Skeletal muscle cell (primary cell): ENCODE data around the gene TAS1R1.

Experiments
- DNase-seq: peaks from one replicate; pipeline ENCODE4 v3.0.0-alpha.2; 2010; ENCODE audit warnings: low read depth
- H3K4me3 ChIP-seq: 2 replicates; pipeline ENCODE4 v1.5.1; 2011; ENCODE audit warnings: low read depth, mild to moderate bottlenecking, control low read depth, low read length, moderate library complexity

Gene TAS1R1

DNA sequence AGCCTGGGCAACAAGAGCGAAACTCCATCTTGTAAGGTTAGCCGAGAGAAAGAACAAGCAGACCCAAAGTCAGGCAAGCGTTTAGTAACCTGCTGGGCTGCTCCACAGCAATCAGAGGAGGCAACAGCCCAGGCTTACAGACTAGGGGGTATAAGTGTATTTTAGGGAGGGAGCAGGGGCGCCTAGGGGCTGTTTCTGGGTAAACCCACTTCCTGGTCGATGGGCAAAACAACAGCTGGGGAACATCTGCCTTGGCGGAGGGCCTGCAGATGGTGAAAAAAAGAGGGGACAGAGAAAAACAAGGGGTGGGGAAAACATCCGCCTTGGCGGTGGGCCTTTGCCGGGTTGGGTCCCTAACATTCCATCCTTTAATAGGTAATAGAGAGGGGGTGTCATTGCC is 5.2 kb downstream of the TAS1R1 start:
- no peak for DNase-seq
- H3K4me3 ChIP-seq: no peak overlapping the region

DNA sequence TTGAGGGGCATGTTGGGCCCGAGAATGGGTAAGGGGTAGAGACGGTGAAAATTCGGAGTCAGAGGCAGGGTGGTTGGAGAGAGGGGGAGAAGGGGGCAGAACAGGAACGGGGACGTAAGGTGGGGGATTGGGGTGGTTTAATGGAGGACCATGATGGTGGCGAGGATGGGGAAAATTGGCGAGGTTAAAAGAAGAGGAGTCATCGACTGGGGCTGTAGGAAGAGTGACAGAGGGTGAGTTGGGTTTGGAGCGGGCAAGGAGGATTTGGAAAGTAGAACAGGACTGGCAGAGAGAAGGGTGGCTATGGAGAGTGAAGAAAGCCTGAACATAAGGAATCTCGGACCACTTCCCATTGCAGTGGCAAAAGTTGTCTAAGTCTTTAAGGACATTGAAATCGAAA is 13.9 kb downstream of the TAS1R1 start:
- H3K4me3 ChIP-seq: no peak overlapping the region
- no peak for DNase-seq

DNA sequence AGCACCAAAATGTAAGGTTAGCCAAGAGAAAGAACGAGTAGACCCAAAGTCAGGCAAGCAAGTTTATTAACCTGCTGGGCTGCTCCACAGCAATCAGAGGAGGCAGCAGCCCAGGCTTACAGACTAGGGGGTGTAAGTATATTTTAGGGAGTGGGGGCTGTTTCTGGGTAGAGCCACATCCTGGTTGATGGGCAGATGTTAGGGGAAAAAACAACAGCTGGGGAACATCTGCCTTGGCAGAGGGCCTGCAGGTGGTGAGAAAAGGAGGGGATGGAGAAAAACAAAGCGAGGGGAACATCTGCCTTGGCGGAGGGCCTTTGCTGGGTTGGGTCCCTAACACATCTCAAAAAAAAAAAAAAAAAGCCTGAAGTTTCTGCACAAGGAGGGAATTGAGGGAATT is 15.0 kb downstream of the TAS1R1 start:
- DNase-seq: no peak
- H3K4me3 ChIP-seq: no peak overlapping the region

DNA sequence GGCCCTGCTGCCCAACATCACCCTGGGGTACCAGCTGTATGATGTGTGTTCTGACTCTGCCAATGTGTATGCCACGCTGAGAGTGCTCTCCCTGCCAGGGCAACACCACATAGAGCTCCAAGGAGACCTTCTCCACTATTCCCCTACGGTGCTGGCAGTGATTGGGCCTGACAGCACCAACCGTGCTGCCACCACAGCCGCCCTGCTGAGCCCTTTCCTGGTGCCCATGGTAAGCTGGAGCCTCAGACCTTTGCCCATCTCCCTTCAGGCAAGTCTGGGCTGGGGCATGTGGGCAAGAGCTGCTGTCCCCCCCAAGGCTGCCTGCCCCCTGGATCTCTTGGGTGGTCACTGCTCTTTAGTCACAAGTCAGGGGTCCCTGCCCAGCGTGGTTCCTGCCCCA is 15.9 kb downstream of the TAS1R1 start:
- no peak overlapping the region for H3K4me3 ChIP-seq
- DNase-seq: no peak

DNA sequence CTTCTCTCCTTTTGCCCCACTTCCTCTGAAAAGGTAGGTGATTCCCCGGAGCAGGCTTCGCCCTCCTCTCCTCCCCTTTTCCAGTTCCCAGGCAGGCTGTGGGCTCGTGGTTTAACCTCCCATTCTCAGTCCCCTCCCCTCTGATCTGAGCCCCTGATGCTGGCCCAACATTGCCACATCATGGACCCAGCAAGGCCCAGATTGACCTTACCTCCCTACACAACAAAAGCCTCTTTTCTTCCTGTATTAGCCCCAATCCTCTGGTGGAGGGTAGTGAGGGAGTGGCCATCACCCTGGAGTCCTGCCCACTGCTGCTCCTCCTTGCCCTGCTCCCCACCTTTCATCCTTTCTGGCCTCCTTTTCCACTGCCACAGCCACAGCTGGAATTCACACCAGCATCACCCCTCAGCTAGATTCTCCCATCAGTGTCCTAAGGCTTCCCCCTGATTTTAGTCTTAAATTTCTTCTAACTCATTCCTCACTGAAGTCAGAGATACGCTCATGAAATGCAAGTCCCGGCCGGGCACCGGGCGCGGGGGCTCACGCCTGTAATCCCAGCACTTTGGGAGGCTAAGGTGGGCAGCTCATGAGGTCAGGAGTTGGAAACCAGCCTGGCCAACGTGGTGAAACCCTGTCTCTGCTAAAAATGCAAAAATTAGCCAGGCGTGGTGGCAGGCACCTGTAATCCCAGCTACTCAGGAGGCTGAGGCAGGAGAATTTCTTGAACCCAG is 17.7 kb downstream of the TAS1R1 start:
- H3K4me3 ChIP-seq: no peak overlapping the region
- no peak for DNase-seq

DNA sequence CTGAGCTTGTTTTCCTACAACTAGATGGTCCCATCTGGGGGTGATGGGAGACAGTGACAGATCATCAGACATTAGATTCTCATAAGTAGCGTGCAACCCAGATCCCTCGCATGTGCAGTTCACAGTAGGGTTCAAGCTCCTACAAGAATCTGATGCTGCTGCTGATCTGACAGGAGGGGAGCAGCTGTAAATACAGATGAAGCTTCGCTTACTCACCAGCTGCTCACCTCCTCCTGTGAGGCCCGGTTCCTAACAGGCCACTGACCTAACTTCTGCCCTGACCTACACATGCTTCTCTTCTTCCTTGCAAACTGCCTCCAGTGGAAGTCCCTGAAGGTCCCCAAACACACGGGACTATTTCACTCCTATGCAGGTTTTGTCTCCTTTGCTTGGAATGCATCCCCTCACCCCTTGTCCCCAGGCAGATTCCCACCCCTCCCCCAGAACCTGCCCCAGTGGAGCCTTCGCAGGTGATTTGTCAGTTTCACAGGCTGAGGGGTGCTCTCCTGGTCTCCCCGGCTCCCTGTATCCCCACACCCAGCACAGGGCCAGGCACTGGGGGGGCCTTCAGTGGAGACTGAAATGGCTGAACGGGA is 19.0 kb downstream of the TAS1R1 start:
- no peak overlapping the region for H3K4me3 ChIP-seq

DNA sequence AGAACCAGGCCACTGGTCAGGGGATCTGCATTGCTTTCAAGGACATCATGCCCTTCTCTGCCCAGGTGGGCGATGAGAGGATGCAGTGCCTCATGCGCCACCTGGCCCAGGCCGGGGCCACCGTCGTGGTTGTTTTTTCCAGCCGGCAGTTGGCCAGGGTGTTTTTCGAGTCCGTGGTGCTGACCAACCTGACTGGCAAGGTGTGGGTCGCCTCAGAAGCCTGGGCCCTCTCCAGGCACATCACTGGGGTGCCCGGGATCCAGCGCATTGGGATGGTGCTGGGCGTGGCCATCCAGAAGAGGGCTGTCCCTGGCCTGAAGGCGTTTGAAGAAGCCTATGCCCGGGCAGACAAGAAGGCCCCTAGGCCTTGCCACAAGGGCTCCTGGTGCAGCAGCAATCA is 19.7 kb downstream of the TAS1R1 start:
- DNase-seq: no peak
- H3K4me3 ChIP-seq: no peak overlapping the region

More for the DNA sequence above, 19.0 kb downstream of the TAS1R1 start:
- no peak for DNase-seq

DNA sequence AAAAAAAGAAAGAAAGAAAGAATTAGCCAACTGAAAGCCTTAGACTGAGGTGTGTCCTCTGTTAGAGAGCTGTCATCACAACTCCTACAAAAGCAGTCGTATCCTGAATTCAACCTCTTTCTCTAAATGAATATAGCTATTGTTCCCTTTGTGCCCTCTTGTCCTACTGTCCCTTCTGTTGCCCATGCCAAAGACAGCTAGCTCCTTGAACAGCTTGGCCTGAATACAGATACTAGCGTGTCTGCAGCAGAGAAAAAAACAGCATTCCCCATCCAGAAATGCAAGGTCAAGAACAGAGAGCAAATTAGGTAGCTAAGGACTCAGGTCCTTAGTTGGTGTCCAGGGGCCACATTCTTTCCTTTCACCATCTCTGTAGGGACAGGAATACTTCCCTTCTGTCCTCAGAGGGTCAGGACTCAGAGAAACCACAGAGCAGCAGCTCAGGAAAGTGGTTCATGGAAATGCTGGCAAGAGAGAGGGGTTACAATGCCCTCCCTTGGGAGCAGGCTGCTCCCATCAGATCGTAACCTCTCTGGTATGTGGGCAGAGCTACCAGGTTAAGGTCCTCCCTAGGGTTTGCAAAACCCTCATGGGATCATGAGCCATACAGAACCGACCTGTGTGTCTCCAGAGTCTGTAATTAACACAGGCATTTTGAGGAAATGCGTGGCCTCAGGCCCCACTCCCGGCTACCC is 22.9 kb downstream of the TAS1R1 start:
- no peak overlapping the region for H3K4me3 ChIP-seq
- DNase-seq: no peak

DNA sequence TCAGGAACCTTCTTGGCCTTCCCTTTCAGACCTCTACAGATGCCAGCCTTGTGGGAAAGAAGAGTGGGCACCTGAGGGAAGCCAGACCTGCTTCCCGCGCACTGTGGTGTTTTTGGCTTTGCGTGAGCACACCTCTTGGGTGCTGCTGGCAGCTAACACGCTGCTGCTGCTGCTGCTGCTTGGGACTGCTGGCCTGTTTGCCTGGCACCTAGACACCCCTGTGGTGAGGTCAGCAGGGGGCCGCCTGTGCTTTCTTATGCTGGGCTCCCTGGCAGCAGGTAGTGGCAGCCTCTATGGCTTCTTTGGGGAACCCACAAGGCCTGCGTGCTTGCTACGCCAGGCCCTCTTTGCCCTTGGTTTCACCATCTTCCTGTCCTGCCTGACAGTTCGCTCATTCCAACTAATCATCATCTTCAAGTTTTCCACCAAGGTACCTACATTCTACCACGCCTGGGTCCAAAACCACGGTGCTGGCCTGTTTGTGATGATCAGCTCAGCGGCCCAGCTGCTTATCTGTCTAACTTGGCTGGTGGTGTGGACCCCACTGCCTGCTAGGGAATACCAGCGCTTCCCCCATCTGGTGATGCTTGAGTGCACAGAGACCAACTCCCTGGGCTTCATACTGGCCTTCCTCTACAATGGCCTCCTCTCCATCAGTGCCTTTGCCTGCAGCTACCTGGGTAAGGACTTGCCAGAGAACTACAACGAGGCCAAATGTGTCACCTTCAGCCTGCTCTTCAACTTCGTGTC is 23.7 kb downstream of the TAS1R1 start:
- no peak overlapping the region for H3K4me3 ChIP-seq

DNA sequence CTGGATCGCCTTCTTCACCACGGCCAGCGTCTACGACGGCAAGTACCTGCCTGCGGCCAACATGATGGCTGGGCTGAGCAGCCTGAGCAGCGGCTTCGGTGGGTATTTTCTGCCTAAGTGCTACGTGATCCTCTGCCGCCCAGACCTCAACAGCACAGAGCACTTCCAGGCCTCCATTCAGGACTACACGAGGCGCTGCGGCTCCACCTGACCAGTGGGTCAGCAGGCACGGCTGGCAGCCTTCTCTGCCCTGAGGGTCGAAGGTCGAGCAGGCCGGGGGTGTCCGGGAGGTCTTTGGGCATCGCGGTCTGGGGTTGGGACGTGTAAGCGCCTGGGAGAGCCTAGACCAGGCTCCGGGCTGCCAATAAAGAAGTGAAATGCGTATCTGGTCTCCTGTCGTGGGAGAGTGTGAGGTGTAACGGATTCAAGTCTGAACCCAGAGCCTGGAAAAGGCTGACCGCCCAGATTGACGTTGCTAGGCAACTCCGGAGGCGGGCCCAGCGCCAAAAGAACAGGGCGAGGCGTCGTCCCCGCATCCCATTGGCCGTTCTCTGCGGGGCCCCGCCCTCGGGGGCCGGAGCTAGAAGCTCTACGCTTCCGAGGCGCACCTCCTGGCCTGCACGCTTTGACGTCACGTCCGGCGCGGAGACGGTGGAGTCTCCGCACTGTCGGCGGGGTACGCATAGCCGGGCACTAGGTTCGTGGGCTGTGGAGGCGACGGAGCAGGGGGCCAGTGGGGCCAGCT is 24.4 kb downstream of the TAS1R1 start, which contains the start of gene ZBTB48:
Gene ZBTB48 (plus strand): TSS at position 621 of the 745 bp plus-strand sequence. CDS start 616 bp downstream, outside the sequence.
- DNase-seq: peak; percentile 84
- peak within 1 kb of the TSS; percentile 72 for H3K4me3 ChIP-seq

More for the DNA sequence above, 23.7 kb downstream of the TAS1R1 start:
- DNase-seq: no peak

DNA sequence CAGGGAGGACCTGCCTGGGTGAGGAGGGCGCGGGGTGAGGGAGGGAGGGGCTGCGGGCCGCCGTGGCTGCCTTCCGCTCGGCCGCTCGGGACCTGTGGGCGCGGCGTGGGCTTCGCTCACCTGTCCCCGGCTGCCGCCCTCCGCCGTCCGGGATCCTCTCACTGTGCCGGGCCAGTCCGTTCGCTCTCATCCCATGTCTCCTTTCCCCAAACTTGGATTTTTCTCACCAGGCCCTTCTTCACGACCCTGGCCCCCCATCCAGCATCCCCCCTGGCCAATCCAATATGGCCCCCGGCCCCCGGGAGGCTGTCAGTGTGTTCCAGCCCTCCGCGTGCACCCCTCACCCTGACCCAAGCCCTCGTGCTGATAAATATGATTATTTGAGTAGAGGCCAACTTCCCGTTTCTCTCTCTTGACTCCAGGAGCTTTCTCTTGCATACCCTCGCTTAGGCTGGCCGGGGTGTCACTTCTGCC is 25.0 kb downstream of the TAS1R1 start:
- H3K4me3 ChIP-seq: peak overlapping the region; percentile 72
- DNase-seq: no peak

DNA sequence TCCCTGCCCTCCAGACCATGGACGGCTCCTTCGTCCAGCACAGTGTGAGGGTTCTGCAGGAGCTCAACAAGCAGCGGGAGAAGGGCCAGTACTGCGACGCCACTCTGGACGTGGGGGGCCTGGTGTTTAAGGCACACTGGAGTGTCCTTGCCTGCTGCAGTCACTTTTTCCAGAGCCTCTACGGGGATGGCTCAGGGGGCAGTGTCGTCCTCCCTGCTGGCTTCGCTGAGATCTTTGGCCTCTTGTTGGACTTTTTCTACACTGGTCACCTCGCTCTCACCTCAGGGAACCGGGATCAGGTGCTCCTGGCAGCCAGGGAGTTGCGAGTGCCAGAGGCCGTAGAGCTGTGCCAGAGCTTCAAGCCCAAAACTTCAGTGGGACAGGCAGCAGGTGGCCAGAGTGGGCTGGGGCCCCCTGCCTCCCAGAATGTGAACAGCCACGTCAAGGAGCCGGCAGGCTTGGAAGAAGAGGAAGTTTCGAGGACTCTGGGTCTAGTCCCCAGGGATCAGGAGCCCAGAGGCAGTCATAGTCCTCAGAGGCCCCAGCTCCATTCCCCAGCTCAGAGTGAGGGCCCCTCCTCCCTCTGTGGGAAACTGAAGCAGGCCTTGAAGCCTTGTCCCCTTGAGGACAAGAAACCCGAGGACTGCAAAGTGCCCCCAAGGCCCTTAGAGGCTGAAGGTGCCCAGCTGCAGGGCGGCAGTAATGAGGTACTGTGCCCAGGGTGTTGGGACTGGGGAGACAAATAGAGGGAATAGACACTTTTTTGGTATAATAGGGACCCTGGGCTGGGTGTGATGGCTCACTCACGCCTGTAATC is 25.7 kb downstream of the TAS1R1 start:
- peak overlapping the region; percentile 72 for H3K4me3 ChIP-seq
- DNase-seq: no peak

DNA sequence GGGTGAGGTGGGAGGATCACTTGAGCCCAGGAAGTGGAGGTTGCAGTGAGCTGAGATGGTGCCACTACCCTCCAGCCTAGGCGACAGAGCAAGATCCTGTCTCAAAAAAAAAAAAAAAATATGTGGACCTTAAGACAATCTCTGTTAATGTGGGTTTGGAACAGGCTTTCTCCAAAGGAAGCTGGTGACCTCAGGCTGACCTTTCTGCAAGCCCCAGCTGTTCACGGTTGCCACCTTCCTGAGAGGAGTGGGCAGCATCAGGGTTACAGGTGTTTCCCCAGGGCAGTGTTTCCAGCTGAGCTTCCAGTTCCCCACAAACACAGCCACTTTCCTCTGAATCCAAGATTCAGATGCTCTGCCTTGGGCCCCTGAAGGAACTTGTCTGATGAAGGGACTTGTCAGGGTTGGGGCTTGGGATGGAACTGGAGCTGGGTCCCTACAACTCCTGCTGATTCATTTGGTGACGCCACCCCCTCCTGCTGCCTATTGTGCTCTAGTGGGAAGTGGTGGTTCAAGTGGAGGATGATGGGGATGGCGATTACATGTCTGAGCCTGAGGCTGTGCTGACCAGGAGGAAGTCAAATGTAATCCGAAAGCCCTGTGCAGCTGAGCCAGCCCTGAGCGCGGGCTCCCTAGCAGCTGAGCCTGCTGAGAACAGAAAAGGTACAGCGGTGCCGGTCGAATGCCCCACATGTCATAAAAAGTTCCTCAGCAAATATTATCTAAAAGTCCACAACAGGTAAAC is 26.6 kb downstream of the TAS1R1 start:
- no peak overlapping the region for H3K4me3 ChIP-seq
- DNase-seq: no peak

DNA sequence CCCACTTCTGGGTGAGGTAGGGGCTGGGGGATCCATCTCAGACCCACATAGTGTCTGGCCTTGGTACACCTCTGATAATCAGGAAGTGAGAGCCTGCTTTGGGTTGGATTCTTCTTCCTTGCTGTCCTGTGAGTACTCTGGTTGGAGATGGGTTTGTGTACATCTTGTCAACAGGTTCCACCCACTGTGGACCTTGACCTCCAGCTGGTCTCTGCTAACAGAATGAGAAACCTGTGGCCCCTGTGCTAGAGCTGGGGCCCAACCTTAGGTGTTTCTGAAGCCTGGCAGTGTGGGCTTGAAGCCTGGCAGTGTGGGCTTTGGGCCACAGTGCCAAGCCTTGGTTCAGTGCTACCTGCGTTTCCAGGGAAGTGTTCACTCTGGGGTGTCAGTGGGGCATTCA is 27.3 kb downstream of the TAS1R1 start:
- DNase-seq: no peak
- H3K4me3 ChIP-seq: no peak overlapping the region

DNA sequence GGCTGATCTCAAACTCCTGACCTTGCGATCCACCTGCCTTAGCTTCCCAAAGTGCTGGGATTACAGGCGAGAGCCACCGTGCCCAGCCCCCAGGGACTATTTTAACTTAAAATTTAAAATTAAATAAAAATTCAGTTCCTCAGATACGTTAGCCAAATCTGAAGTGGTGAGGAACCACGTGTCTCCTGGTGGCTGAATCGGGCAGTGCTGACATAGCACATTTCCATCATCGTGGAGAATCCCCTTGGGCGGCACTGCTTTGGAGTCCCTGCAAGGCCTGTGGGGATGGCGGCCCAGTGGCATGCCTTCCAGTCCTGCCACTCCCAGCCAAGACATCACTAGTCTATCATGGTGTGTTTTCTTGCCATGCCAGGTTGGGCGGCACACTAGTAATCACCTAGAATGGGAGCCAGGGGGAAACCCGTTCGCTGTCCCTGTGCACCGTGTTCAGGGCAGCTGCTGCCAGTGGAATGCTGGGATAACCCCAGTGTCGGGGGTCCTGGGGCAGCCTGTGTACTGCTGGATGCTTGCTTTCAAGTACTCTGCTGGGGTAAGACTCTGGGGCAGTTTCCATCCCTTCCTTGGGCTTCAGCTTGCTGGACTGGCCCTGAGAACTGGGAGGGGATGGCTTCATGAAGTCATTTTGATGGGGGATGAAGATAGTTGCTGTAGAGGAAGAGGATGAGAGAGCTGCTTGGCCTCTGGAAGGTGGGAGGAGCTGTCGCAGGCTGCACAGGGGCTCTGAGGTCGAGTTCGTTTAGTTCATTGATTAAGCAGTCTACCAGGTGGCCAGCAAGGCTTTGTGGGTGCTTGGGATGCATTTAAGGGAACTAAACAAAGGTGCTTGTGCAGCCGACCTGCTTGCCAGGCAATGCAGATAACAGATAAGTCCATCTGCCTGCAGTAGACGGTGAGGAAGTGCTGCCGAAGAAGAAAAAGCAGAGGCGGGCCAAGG is 29.3 kb downstream of the TAS1R1 start:
- no peak for DNase-seq
- no peak overlapping the region for H3K4me3 ChIP-seq

DNA sequence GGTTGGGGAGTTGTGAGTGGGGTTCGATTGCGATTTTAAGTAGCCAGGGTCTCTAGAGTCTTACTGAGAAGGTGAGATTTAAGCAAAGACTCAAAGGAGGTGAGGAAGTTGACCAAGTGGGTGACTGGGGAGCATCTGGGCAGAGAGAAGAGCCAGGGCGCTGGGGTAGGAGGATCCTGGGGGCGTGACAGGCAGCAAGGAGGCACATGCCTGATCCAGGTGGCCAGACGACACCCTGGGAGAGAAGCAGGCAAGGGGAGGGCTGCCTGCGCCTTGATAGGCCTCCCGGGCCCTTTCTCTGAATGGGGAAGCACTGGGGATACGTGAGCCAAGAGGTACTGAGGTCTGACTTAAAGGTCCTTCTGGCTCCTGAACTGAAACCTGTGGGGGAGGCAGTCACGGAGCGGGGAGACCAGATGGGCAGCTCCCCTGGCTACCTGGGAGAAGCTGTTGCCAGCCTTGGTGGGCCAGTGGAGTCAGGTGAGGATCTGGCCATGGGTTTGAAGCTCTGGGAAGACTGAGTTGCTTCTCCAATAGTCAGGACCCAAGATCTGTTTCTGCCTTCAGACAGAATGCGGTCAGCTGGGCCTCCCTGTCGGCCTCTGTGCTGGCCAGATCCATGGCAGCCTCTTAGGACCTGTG is 30.1 kb downstream of the TAS1R1 start:
- no peak overlapping the region for H3K4me3 ChIP-seq
- no peak for DNase-seq
